ENCODE measurements around the gene GALNT2.

Gene GALNT2

DNA sequence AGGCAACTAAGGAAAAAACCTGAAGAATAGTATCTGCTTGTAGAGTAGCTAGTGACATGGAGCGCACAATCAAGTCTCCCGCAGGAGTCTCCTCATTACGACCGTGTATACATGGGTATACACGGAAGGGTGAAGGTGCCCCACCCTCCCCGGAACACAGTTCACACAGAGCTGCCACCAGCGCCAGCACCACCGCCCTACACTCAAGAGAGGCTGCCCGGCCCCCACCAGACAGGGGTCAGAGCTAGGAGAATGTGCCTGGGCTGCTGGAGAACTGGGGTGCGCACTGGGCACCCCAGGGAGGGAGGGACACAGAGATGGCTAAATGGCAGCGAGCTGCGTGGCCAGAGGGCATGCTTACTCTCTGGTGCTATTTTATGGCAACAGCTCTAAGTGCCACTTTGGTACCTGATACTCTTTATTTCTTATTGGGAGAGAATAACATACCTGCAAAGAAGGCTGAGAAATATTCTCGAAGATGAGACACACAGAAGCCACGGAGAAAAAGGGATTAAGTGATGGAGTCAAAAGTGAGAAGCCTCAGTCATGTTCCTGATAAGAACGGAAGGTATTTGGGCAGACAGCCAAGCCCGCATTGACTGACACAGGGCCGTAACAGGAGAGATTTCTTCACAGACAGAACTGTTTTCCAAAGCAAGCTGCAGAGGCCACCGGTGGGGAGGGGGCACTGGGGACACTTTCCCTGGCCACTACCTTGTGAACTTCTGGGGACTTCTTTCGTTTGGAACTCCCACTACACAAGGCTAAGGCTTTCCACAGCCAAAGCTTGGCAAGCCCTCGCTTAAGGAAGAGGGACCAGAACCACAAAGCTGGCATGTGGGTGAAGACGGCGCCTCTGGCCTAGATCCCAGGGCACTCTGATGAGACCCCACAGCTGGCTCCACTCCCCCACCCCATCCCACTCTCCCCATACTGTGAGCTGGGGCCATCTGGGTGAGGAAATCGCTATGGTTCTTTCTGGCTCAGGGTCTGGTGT, 251.1 kb downstream of the GALNT2 start:
- peak in 1 of 10 donors; percentile 77 for DNase-seq
- intact Hi-C loops (cut with DNase I), result no loop called here

DNA sequence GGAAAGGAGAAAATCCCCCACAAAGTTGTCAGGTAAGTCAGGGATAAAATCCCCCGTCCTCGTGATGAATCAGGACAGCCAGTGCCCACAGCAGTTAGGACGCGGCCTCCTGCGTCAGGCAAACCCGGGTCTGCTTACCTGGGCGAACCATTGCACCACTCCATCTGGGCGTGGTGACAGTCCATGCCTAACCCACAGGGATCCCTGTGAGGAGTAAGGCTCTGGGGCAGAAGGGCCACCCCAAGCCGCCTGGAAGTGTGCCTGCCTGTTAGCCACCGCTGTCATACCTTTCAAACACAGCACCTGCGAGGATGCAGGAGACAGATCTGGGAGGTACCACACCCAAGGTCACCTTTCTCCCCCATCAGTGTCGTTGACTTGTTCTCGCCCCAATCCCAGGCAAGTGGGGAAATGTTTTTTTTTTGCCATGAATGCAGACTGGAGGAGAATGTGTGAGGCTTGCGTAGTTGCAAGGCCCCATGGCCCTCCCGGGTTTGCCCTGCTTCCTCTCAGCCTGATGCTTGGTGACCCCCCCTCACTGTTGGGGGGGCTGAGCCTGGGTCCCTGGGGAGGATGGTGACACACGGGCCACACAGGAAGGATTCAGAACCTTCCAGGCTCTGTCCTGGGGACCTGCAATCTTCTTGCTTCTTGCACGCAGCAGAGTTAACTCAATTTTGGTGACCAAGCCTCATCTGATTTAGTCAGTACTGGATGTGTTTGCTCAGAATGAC, 252.1 kb downstream of the GALNT2 start:
- intact Hi-C loops (cut with DNase I), result no loop called here
- DNase-seq, result peak in 1 of 10 donors; percentile 69

DNA sequence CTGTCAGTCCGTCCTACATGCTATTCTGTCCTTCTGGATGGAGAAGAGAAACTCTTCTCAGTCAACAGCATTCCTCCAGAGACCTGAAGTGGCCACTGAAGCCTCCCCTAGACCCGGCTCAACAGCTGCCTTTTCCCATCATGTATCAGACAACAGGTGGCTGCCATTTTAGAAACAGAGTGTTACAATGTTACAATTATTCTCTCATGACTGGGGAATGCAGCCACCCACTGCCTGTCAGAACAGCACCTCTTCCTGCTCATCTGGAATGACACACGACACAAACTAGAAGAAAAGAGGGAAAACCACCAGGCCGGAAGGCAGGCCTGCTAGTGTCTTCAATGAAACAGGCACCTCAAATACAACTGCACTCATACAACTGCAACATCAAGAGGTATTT, 253.8 kb downstream of the GALNT2 start:
- intact Hi-C loops (cut with DNase I), result no loop called here
- no peak for DNase-seq

DNA sequence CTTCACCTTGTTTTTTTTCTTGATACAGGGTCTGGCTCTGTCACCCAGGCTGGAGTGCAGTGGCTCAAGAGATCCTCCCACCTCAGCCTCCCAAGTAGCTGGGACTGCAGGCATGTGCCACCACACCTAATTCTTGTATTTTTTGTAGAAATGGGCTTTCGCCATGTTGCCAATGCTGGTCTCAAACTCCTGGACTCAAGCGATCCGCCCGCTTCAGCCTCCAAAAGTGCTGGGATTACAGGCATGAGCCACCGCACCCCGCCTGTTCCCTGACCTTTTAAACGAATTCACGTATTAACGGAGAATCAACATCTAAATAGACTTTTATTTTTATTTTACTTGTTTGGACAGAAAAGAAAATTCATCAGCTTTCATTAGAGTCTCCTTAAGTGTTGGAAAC, 254.3 kb downstream of the GALNT2 start:
- intact Hi-C loops (cut with DNase I), result no loop called here
- no peak for DNase-seq

DNA sequence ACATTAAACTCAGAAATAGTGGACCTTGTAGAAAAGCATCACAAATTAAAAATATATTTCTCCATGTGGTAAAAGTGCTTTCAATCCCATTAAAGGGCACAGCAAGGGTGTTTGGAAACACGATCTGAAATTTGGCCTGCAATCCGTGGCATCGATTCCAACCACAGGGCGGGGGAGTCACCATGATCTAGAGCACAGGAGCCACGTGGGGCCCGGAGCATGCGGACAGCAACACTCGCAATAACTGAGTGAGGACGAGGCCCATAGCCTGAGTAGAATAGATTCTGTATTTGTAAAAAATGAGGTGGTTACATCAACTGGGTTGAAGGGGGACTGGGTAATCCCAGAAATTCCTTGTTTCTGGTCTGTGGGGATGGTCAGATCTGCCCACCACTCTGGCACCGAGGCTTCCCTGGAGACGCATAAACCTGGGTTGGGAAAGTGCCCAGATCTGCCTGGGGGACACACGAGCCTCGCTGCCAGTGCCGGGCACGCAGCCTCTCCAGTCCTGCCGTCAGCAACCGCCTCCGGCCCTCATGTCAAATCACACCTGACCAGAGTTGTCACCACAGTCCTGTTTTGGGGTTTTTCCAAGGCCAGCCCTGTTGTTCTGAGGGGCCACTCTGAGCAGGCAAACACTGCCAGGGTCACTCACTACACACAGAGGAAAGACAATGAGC, 254.8 kb downstream of the GALNT2 start:
- DNase-seq, result peak in 1 of 10 donors; percentile 82
- intact Hi-C loops (cut with DNase I), result no loop called here

DNA sequence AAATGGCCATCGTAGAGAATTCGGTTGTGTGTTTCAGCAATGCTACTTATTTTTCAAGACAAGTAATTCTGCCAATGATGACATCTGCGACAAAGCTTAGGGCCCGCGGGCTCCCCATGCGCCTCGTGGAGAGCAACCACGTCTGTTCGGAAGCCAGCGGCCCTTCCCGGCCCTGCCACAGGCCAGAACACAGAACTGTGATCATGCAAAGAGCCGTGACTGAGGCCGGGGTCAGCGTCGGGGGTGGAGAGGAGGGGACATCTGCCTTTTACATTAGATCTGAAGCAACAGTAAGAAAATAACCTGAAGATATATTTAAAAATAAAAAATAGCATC, 255.4 kb downstream of the GALNT2 start:
- DNase-seq, result peak in 1 of 10 donors; percentile 74
- intact Hi-C loops (cut with DNase I), result no loop called here

DNA sequence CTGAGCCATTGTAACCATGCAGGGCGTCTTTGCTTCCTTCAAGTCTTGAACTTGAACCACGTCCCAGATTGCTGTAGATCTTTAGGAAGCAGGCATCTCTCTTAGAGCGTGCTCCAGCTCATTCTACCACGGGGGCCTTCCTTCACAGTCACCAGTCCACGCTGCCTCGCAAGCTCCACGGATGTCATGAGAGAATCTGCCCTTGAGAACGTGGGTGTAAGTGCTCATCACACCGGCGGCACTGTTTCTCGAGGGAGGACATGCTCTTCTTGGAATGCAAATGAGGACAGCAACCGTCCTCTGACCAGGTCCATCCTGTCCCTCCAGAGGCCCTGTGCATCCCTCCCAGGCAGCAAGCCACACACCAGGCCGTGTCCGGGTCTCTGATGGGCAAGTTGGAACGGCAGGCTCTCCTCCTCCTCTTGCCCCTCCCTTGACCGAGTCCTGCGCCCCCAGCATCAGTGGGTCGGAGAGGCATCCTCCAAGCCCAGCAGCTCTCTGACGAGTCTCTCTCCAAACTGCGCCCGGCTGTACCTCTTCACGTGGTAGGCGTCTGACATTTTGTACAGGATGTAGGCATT, 256.0 kb downstream of the GALNT2 start:
- intact Hi-C loops (cut with DNase I), result no loop called here
- peak in 1 of 10 donors; percentile 81 for DNase-seq

DNA sequence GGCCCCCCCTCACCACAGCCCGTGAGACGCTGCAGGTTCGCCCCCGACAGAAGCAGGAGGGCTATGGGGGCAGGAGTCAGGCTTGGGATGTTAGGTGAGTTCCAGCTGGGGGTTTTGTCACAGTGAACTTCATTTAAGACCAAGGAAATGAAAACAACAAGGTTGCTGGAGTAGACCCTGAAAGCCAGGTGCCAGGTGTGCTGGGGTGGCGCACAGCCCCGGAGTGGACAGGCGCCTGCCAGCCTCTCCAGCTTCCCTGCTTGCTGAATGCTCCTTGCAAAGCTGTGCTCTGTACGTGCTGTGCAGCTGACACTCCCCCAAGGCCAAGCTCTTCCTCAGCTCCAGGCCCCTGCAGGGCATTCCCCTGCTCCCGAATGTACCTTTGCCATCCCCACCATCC, 256.6 kb downstream of the GALNT2 start:
- intact Hi-C loops (cut with DNase I), result no loop called here
- DNase-seq, result no peak

DNA sequence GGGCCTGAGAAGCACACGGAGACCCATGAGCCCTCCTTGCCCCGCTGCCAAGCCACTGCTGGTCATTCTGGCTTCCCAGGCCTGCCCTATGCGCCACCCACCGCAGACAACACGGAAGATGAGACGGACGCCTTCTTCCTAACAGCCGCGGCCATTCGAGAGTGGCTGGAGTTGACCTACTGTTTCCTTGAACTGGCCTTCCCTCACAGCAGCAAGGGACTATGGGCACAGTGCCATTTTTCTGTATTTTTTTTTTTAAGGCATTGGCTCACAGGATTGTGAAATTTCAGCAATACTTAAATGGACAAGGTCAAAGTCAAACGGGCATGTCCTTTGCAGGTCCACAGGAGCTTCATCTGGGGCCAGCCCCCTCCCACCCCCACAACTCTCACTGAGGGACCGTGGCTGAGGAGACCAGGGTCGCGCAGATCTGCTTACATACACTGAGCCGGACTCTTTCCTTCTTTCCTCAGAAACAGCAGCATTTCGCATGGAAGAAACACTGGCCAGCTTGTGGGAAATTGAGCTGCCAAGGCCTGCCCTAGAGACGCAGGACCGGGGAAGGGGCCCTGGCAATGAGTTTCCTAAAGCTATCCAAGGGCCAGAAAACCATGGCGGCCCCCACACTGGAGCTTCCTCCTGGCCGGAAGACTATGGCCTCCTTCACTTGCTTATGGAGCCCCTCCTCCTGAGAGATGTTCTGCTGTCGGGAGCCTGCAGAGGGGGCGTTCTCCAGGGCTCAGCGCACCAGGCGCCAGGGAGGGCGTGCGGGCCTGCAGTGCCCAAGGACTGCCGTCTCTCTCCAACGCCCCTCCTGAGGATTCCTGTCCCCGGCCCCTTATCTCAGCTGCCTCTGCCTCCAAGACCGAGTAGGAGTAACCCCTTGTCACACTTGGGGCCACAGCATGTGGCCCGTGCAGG, 260.2 kb downstream of the GALNT2 start:
- no peak for DNase-seq
- intact Hi-C loops (cut with DNase I), result no loop called here

DNA sequence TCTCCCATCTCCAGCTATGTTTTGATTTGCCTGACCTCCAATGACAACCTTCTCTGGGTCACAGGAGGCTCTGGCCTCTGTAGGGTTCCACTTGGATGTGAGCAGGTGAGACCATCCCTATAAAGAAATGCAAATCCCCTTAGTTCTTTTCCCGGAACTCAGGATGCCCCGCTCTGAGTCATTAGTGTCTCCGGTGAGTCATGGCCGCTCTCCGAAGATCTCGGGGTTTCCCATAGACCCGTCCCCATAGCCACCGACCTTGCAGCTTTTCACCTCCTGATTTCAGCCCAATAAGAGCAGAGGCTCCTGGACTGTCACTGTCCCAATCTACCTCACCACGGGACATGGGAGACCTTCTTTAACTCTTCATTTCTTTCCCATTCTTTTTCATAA, 260.9 kb downstream of the GALNT2 start:
- intact Hi-C loops (cut with DNase I), result no loop called here

DNA sequence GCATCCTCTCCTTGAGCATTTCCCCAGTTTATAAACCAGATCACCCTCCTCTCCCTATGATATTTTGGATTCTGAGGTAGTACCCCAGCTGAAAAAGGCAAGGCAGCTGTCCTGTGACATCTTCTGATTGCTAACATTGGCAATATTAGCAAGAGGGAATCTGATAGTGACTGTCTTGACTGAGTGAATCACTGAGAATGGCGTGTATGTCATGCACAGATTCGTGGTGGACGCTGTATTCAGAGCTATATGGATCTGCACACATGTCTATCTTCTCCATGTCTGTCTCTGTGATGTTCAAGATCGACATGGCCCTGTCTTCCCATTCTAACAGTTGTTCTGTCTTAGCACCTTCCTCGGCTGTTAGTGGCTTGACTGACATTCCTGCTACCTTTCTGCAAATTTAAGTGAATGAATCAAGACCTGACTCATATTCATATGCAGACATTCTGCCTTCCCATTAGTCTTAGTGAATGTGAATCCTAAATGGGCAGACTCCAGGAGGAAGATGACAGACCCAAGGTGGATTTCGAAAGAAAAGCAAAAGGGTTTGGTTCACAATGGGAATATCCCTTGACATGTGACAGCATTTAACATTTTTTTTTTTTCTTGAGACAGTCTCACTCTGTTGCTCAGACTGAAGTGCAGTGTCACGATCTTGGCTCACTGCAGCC, 261.4 kb downstream of the GALNT2 start:
- intact Hi-C loops (cut with DNase I), result no loop called here
- DNase-seq, result no peak

More for the DNA sequence above, 260.9 kb downstream of the GALNT2 start:
- DNase-seq, result no peak

DNA sequence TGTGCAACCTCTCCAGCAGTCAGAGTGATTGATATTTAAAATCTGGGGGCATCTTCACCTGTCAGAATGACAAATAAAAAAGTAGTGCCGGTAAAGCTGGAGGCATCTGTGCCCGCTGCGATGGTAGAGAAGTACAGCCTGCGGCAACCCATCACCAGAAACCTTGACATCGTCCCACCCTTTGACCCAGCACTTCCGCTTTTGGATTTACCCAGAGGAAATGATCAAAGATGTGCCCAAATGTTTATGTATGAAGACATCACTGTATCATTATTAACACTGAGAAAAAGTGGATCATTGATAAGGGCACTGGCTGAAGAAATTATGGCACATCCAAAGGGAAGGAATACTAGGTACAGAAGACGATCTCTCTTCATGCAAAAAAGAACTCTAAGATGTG, 263.1 kb downstream of the GALNT2 start:
- intact Hi-C loops (cut with DNase I), result no loop called here
- DNase-seq, result no peak
